NB4 (cell line): Measurements from ENCODE around the gene HOATZ.

Experiments used
- POLR2A ChIP-seq: IDR thresholded peaks from 2 replicates; pipeline ENCODE4 v1.6.1; 2011; ENCODE audit warnings: mild to moderate bottlenecking; ENCODE audit not compliant: insufficient read length; ENCODE audit errors: extremely low read depth
- TF ChIP-seq, protein P1 (sequence below): IDR thresholded peaks from one replicate; pipeline ENCODE4 v1.5.1; 2012; ENCODE audit warnings: low read depth, low read length

DNA sequence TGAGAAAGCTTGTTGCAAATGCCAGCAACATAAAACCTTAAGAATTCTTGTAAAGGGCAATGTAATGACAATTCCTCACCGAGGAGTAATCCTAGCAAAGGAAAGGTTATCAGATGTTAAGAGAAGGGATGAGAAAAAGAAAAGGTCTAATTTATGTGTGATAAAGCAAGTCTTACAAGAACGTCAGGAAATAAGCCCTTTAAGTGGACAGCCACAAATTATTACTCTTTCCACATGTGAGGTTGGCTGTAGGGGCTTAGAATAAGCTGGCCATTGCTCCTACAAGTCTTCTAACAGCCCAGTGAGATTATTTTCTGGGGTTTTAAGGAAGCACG, 35.3 kb downstream of the HOATZ start:
- TF ChIP-seq, protein P1, sequence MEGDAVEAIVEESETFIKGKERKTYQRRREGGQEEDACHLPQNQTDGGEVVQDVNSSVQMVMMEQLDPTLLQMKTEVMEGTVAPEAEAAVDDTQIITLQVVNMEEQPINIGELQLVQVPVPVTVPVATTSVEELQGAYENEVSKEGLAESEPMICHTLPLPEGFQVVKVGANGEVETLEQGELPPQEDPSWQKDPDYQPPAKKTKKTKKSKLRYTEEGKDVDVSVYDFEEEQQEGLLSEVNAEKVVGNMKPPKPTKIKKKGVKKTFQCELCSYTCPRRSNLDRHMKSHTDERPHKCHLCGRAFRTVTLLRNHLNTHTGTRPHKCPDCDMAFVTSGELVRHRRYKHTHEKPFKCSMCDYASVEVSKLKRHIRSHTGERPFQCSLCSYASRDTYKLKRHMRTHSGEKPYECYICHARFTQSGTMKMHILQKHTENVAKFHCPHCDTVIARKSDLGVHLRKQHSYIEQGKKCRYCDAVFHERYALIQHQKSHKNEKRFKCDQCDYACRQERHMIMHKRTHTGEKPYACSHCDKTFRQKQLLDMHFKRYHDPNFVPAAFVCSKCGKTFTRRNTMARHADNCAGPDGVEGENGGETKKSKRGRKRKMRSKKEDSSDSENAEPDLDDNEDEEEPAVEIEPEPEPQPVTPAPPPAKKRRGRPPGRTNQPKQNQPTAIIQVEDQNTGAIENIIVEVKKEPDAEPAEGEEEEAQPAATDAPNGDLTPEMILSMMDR = no peak
- no peak for TF ChIP-seq POLR2A
